T-cell (primary cell): ENCODE measurements around the gene SMIM29. TPM values are rescaled to one million over a fixed set of nuclear protein-coding genes. Genes with fewer than 3 reads are reported as not detected.
A peak's percentile ranks its signal among the peaks of the same experiment; 100 is the strongest.

Experiments
- ATAC-seq, 4 experiments: fragments of 200-7000 bp in 3 of 4; fragments of 150-1000 bp in 1 of 4; cut with Tn5 transposase; replicated peaks in 1 of 4; 1 replicate in 3 of 4; 2 replicates in 1 of 4; pipeline ENCODE4 v1.10.0; 2021; ENCODE audit warnings: moderate library complexity in 3 of 4, mild to moderate bottlenecking in 2 of 4, moderate number of reproducible peaks in 1 of 4
- CTCF ChIA-PET, 2 donors: fragments of 300-600 bp; sonication (Branson Sonifier 250); formaldehyde crosslinking; loops; one replicate each; lab custom pipeline; 2022; ENCODE audit warnings: antibody characterized with exemption in 2 of 2; lab: Charles Lee
- POLR2A ChIA-PET, 2 donors: fragments of 300-600 bp; sonication (Branson Sonifier 250); formaldehyde crosslinking; loops; one replicate each; lab custom pipeline; 2022; ENCODE audit warnings: antibody characterized with exemption in 2 of 2; lab: Charles Lee
- DNase-seq, 35 experiments: peaks; one replicate each; pipeline versions ENCODE4 v3.0.0 to v3.0.0-alpha.2; 2013 to 2023
- H3K27ac ChIP-seq: one replicate; pipeline ENCODE4 v1.5.1; 2013; ENCODE audit warnings: low read length
- H3K27me3 ChIP-seq, 2 experiments: replicated peaks in 1 of 2; 1 replicate in 1 of 2; 2 replicates in 1 of 2; pipeline versions ENCODE4 v1.6.1 to v1.7.0; 2013; ENCODE audit warnings: low read length in 1 of 2, mixed read lengths in 1 of 2; ENCODE audit not compliant: control insufficient read depth in 2 of 2, insufficient read depth in 2 of 2; ENCODE audit errors: extremely low read depth in 1 of 2
- H3K36me3 ChIP-seq, 2 donors: 1 replicate in 1 of 2; 2 replicates in 1 of 2; pipeline versions ENCODE4 v1.6.1 to v1.7.0; 2013; ENCODE audit warnings: low read length in 1 of 2; ENCODE audit not compliant: control insufficient read depth in 2 of 2, insufficient read depth in 1 of 2; ENCODE audit errors: extremely low read depth in 1 of 2
- H3K4me1 ChIP-seq, 2 experiments: 1 replicate in 1 of 2; 2 replicates in 1 of 2; pipeline versions ENCODE4 v1.6.1 to v1.7.0; 2013; ENCODE audit warnings: low read length in 2 of 2, mixed read lengths in 1 of 2; ENCODE audit not compliant: insufficient read depth in 2 of 2, control insufficient read depth in 1 of 2; ENCODE audit errors: extremely low read depth in 1 of 2
- H3K4me3 ChIP-seq, 2 donors: 1 replicate in 1 of 2; 2 replicates in 1 of 2; pipeline versions ENCODE4 v1.5.1 to v1.7.0; 2013; ENCODE audit warnings: mild to moderate bottlenecking in 2 of 2, low read length in 1 of 2, moderate library complexity in 1 of 2; ENCODE audit not compliant: control insufficient read depth in 1 of 2; ENCODE audit errors: extremely low read depth in 1 of 2
- H3K9me3 ChIP-seq: 2 replicates; pipeline ENCODE4 v1.7.0; 2013
- H3K27ac Mint-ChIP-seq, 2 donors: one replicate each; pipeline ENCODE4 v1.8.0; 2020 to 2021; ENCODE audit warnings: mild to moderate bottlenecking in 2 of 2, mixed read lengths in 2 of 2
- H3K27me3 Mint-ChIP-seq, 2 donors: one replicate each; pipeline ENCODE4 v1.8.0; 2021 to 2022; ENCODE audit warnings: mixed read lengths in 2 of 2
- H3K36me3 Mint-ChIP-seq: one replicate; pipeline ENCODE4 v1.8.0; 2021; ENCODE audit warnings: mixed read lengths
- H3K4me1 Mint-ChIP-seq, 3 donors: one replicate each; pipeline ENCODE4 v1.8.0; 2020 to 2022; ENCODE audit warnings: mixed read lengths in 3 of 3, mild to moderate bottlenecking in 1 of 3
- H3K4me3 Mint-ChIP-seq, 3 donors: one replicate each; pipeline ENCODE4 v1.8.0; 2020 to 2022; ENCODE audit warnings: mild to moderate bottlenecking in 3 of 3, mixed read lengths in 3 of 3, moderate library complexity in 3 of 3
- H3K9me3 Mint-ChIP-seq, 3 donors: one replicate each; pipeline ENCODE4 v1.8.0; 2020 to 2022; ENCODE audit warnings: mixed read lengths in 3 of 3
- WGBS: methylation state at CpG from one replicate; pipeline ENCODE4 v1.1.5; 2013; ENCODE audit warnings: missing lambda C conversion rate; ENCODE audit not compliant: insufficient coverage; 5-methylcytosine and 5-hydroxymethylcytosine counted together
- total RNA-seq, 35 experiments: library from RNA in 6 of 35; stranded (reverse) in 6 of 35; fragments of 120-200 nt in 1 of 35; gene quantifications; one replicate each; pipeline versions ENCODE4 v1.2.1 to v1.2.4 and lab custom pipeline; 2013 to 2026

The SMIM29 gene
- total RNA-seq, 5 donors from 2014 or later (not counting 1 experiment from before 2014, with no cell fraction given), result 16.4 to 33.8 (median 30.5) TPM

- ATAC-seq (no peak), DNase-seq (no peak)
- ChIA-PET POLR2A (no interaction called here), CTCF (interaction anchor here in 1 of 2 donors (1.0 kb wide), 1 partner anchor 9 kb away, joined by 4 read pairs; the partner anchor contains the start of gene HMGA1)
- no peaks in the 10 kb centered on the region for H3K27me3 ChIP-seq
- no peaks in the 10 kb centered on the region for H3K36me3 Mint-ChIP-seq
- no peaks in the 10 kb centered on the region for H3K9me3 Mint-ChIP-seq
- no peak overlapping the region for H3K4me3 ChIP-seq
- peaks cover 6 to 13% of the 10 kb centered on the region in 2 experiments for H3K4me1 ChIP-seq
- no peak overlapping the region for H3K27ac Mint-ChIP-seq
- WGBS, result 94% methylated on average over 9 of the region's 16 CpGs
- peaks cover 6 to 24% (median 17%) of the 10 kb centered on the region in 3 donors for H3K4me1 Mint-ChIP-seq
- no peaks in the 10 kb centered on the region for H3K27me3 Mint-ChIP-seq
- H3K9me3 ChIP-seq, result no peaks in the 10 kb centered on the region
- no peaks in the 10 kb centered on the region for H3K36me3 ChIP-seq
- no peak overlapping the region for H3K27ac ChIP-seq
- no peak overlapping the region for H3K4me3 Mint-ChIP-seq
Measured at GRCh38 chr6:34227761-34228421, 20.9 kb downstream of the SMIM29 start.

GRCh38 chr6:34226731-34227586 lies 21.8 kb downstream of the SMIM29 start:
- H3K27ac ChIP-seq, result no peak overlapping the region
- Mint-ChIP-seq H3K4me1 (peaks cover 6 to 25% (median 17%) of the 10 kb centered on the region in 3 donors), H3K27me3 (no peaks in the 10 kb centered on the region), H3K36me3 (no peaks in the 10 kb centered on the region), H3K4me3 (no peak overlapping the region), H3K27ac (no peak overlapping the region), H3K9me3 (no peaks in the 10 kb centered on the region)
- ChIA-PET CTCF (interaction anchor here in 1 of 2 donors (1.0 kb wide), 1 partner anchor 10 kb away, joined by 4 read pairs; the partner anchor contains the start of gene HMGA1), POLR2A (interaction anchor here (0.5 to 0.7 kb wide), 2 partner anchors 10 to 1112 kb away, joined by 3 read pairs; partner anchors contain the start of gene HMGA1 (in 1 of the 2))
- H3K9me3 ChIP-seq, result no peaks in the 10 kb centered on the region
- no peak for ATAC-seq
- peaks cover 6 to 13% of the 10 kb centered on the region in 2 experiments for H3K4me1 ChIP-seq
- H3K36me3 ChIP-seq, result no peaks in the 10 kb centered on the region
- 83% methylated on average over 7 of the region's 15 CpGs for WGBS
- DNase-seq, result no peak
- H3K4me3 ChIP-seq, result no peak overlapping the region
- H3K27me3 ChIP-seq, result no peaks in the 10 kb centered on the region

GRCh38 chr6:34226066-34226465 lies 22.7 kb downstream of the SMIM29 start:
- Histone ChIP-seq H3K9me3 (no peaks in the 10 kb centered on the region), H3K27ac (no peak overlapping the region), H3K27me3 (no peaks in the 10 kb centered on the region), H3K4me3 (no peak overlapping the region), H3K4me1 (peaks cover 6 to 13% of the 10 kb centered on the region in 2 experiments), H3K36me3 (no peaks in the 10 kb centered on the region)
- no peak overlapping the region for H3K4me3 Mint-ChIP-seq
- 100% methylated on average over 1 of the region's 7 CpGs for WGBS
- H3K36me3 Mint-ChIP-seq, result no peaks in the 10 kb centered on the region
- no peaks in the 10 kb centered on the region for H3K27me3 Mint-ChIP-seq
- H3K27ac Mint-ChIP-seq, result no peak overlapping the region
- CTCF ChIA-PET, result interaction anchor here in 1 of 2 donors (0.7 to 1.0 kb wide), 2 partner anchors 18 to 20 kb away, joined by 3 read pairs; no protein-coding TSS in a partner anchor
- peaks cover 6 to 25% (median 17%) of the 10 kb centered on the region in 3 donors for H3K4me1 Mint-ChIP-seq
- no peak for DNase-seq
- no peak for ATAC-seq
- POLR2A ChIA-PET, result interaction anchor here in 1 of 2 donors (0.7 kb wide), 1 partner anchor 1111 kb away, joined by 3 read pairs; no protein-coding TSS in a partner anchor
- no peaks in the 10 kb centered on the region for H3K9me3 Mint-ChIP-seq

GRCh38 chr6:34225551-34225950 lies 23.3 kb downstream of the SMIM29 start:
- no peak for DNase-seq
- no peaks in the 10 kb centered on the region for H3K36me3 ChIP-seq
- ChIA-PET CTCF (interaction anchor here in 1 of 2 donors (1.0 kb wide), 1 partner anchor 21 kb away, joined by 3 read pairs; no protein-coding TSS in a partner anchor), POLR2A (no interaction called here)
- 100% methylated on average over 1 of the region's 5 CpGs for WGBS
- ATAC-seq, result no peak
- Mint-ChIP-seq H3K4me1 (peaks cover 6 to 25% (median 17%) of the 10 kb centered on the region in 3 donors), H3K36me3 (no peaks in the 10 kb centered on the region), H3K27me3 (no peaks in the 10 kb centered on the region), H3K27ac (no peak overlapping the region), H3K9me3 (no peaks in the 10 kb centered on the region), H3K4me3 (no peak overlapping the region)
- H3K27ac ChIP-seq, result no peak overlapping the region
- H3K9me3 ChIP-seq, result no peaks in the 10 kb centered on the region
- peaks cover 6 to 13% of the 10 kb centered on the region in 2 experiments for H3K4me1 ChIP-seq
- H3K27me3 ChIP-seq, result no peaks in the 10 kb centered on the region
- no peak overlapping the region for H3K4me3 ChIP-seq

- Mint-ChIP-seq H3K36me3 (no peaks in the 10 kb centered on the region), H3K9me3 (no peaks in the 10 kb centered on the region), H3K27ac (peak overlapping the region; percentile 91), H3K4me3 (peak overlapping the region; percentile 60 to 73 (median 64)), H3K4me1 (peaks cover 6 to 25% (median 17%) of the 10 kb centered on the region in 3 donors), H3K27me3 (no peaks in the 10 kb centered on the region)
- ChIA-PET POLR2A (interaction anchor here in 1 of 2 donors (1.0 to 1.3 kb wide), 2 partner anchors 12 to 41 kb away, joined by 5 to 10 read pairs; partner anchors contain the start of gene HMGA1), CTCF (interaction anchor here (0.5 to 1.6 kb wide), 10 partner anchors 12 to 242 kb away, joined by 3 to 14 read pairs (median 3); partner anchors contain the start of genes HMGA1 (in 2 of the 2) and SMIM29 (in 1 of the 2))
- Histone ChIP-seq H3K27me3 (no peaks in the 10 kb centered on the region), H3K4me3 (peak overlapping the region; percentile 61 to 69), H3K4me1 (peaks cover 6 to 13% of the 10 kb centered on the region in 2 experiments), H3K9me3 (no peaks in the 10 kb centered on the region), H3K27ac (peak overlapping the region; percentile 99), H3K36me3 (no peaks in the 10 kb centered on the region)
- 0% methylated on average over 40 of the region's 55 CpGs for WGBS
- peak; percentile 85 to 98 (median 92) for DNase-seq
- ATAC-seq, result peak; percentile 95 to 99 (median 99)
Measured at GRCh38 chr6:34223956-34224940, 24.6 kb downstream of the SMIM29 start.
